HG02623 (cell line): ENCODE data around the gene UROS.

Experiments used
- ATAC-seq: cut with Tn5 transposase; IDR thresholded peaks from one replicate; pipeline ENCODE4 v1.9.1; 2021; ENCODE audit warnings: moderate library complexity; ENCODE audit not compliant: unreplicated experiment

The UROS gene

GRCh38 chr10:125836746-125837145 is 13.7 kb upstream of the UROS start:
- ATAC-seq = no peak

- ATAC-seq = no peak
Observed at GRCh38 chr10:125828311-125828710, 5.3 kb upstream of the UROS start.

DNA sequence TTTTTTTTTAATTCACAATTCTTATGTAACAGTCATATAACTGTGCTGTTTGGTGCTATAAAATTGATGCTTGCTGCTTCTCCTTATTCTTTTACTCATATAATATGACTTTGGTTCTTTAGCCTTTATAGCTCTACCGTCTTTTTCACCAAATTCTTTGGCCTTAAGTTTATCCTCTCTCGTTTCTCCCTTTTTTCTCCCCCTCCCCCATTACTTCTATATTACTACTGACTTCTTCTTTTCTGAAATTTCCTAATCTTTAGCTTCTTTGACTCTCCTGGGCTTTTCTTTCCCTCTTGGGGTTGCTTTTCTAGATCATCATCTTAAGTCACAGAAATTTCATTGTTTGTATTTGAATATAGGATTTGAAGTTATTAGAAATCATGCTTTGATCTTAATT is 4.1 kb upstream of the UROS start:
- ATAC-seq = no peak

GRCh38 chr10:125824736-125825135 is 1.7 kb upstream of the UROS start:
- no peak for ATAC-seq

DNA sequence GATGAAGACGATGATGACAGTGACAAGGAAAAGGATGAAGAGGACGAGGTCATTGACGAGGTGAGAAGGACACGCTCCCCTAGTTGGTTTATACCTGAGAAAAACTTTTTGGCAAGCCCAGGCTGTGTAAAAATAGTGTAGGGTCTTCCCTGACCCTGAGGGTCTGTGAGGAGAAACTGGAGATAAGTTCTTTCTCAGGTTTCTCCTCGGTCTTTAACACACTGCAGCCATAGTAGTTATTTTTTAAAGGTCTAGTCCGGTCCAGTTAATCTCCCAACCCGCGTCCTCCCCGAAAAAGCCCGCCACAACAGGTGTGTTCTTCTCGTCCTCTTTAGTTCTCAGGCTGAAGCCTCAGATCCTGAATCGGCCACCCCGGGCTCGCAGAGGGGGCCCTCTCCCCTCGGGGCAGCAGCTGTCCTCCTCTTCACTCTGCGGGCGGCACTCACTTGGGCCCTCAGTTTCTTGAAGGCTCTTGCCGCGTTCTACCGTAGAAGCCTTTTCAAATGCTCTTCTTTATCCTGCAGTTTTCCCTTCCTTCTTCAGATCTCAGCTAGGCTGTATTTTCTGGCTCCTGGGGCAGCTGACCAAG is 699 bp upstream of the UROS start:
- ATAC-seq = no peak

DNA sequence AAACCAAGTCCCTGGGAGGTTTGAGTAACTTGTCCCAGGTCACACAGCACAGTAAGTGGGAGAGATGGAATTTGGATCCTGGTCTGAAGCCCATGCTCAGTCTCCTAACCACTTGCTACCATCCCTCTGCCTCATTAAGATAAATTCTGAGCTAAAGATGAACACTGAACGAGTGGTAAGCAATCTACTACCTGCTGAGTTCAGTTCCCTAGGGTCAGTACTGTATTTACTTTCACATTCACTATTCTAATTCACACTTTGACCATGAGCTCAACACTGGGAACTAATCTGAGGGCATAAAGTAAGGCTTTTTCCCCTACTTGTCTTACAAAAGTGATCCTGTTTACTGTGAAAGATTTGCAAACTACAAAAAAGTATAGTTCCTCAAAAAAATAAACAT is 2.4 kb downstream of the UROS start:
- ATAC-seq = peak; percentile 46

DNA sequence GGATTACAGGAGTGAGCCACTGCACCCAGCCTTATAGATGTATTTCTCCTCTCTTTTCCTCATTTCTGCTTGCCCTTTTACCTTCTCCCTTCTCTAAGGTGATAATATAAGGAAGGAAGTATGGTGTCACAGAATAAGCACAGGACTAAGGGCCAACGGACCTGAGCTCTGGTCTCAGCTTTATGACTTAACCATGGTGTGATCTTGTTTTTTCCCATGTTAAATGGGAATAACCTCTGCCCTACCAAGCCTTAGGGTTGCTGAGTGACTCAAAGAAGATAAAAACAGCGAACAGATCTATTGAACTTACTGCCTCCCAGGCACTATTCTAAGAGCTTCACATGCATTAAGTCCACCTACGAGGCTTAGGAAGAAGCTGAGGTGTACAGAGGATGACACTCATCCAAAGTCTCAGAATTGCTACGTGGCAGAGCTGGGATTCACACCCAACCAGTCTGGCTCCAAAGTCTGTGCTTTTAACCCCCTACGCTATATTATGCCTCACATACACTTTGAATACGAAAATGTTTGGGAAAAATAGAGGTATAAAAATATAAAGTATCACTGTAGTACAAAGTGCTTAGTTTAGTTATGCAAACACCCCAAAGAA is 5.6 kb downstream of the UROS start:
- no peak for ATAC-seq

- no peak for ATAC-seq
Observed at GRCh38 chr10:125816548-125816947, 6.5 kb downstream of the UROS start.

- ATAC-seq = no peak
Observed at GRCh38 chr10:125815764-125816163, 7.3 kb downstream of the UROS start.

- ATAC-seq = no peak
Observed at GRCh38 chr10:125812128-125812750, 10.8 kb downstream of the UROS start.

DNA sequence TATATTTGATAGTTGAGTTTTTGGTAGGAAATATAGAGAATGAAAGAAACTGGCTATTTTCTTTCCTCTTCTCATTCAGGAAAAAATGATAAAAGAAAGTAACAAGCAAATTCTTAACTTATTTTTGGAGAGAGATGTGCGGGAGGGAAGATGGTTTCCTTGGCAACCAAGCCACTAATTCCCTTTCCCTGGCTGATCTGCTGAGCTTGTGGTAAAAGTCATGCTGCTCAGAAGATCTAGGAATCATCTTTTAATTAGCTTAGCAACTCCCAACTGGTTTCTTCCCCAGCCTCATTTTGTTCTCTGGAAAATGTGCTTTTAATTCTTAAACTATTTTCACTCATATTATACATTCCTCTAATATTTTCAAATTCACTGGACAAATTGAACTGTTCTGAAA is 11.8 kb downstream of the UROS start:
- no peak for ATAC-seq

DNA sequence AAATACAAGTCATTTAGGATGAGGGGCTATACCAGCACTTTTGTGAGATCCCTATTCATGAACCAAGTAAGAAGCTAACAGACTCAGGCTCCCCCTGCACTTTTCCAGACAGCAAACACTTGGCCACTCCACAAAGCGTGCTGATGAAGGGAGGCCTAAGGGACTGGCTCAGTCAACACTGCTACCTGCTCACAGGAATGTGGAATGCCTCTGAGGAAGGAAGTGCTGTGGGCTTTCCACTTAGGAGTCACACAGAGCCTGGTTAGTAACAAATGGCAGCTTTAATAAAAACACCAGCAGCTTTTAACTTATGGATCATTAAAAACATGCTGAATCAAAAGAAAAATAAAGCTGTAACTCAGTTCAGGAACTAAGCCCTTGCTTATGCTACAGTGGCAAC is 15.0 kb downstream of the UROS start:
- no peak for ATAC-seq

- ATAC-seq = no peak
Observed at GRCh38 chr10:125802739-125803138, 20.3 kb downstream of the UROS start.

DNA sequence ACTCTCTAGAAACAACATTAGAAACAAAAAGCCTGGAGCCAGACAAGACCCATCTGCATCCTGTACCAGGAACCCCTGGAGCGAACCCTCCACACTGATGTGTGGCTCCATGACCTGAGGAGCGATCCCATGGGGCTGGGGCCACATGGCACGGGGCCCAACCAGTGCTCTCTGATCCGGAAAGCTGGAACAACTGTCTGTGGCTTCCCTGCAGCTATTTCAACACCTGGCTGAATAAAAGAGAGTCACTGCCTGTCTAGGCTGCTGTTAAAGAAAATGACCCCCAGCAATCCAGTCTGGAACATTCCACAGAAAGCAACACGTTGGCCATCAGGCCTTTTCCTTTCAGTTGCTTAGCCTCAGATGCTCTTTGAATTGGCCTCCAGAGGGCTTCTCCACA is 20.9 kb downstream of the UROS start:
- ATAC-seq = no peak

DNA sequence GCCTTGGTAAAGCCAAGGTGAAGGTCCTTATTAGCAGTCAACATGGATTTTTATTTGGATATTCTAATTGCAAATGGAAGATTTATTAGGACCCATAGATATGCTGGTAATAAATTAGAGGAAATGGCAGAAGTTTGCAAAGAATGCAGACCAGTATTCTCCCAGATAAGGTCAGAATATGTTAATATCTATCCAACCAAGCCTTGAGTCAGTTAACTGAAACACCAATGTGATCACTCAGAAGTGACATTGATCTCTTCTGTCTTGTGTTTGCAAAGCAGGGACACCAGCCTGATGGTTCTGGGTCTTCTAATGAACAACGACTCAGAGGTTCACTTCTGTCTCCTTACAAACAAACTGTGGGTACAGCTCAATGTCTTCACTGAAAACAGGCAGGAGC is 21.5 kb downstream of the UROS start:
- no peak for ATAC-seq

DNA sequence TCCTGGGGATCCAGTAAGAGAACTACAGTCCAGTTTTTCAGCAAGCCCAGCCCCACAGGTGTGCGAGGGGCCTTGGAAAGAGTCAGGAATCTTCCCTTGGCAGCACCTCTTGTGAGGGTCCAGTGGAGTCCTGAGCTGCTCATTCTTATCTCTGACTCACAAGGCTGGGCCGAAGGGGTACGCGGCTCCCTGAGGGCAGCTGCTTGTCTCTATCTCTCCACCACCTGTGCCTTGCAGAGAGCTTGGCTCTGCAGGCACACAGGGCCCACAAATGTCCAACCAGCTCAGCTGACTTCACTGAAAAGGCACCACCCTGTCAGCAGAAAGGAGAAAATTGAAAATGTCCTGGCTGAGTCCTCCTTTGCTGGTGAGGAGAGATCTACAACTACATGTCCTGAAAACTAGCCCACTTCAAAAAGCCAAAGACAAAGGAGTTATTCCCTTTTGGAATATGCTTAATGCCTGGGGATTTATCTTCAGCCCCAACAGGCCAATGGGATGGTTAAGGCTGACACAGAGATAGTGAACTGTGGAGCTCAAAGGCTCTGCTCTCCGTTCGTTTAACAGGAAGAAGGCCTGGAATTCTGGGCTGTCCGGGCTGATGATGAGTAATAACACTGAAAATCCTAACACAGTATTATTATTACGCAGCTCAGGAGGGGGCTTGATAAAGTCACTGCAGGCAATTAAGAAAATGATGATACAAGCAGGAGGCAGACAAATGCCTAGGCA is 23.4 kb downstream of the UROS start:
- no peak for ATAC-seq

GRCh38 chr10:125797994-125798662 is 24.9 kb downstream of the UROS start:
- ATAC-seq = no peak

DNA sequence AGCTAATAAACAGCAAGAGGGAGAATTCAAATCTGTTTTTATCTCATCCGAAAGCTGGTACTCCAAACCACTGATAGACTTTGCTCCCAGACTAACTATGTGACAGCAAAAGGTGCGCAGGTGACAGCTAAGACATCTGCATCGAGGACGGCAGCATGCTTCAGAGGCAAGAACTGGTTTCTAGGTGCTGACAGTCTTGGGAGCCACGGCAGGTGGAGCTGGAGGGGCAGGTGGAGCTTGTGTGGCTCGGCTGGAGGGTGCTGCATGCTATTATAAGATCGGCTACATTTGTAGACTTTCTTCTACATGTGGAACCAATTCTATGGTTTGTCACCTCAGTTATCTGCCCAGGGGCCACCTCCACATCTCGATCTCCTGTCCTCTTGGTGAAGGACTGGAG is 25.6 kb downstream of the UROS start:
- no peak for ATAC-seq

GRCh38 chr10:125795637-125796190 is 27.3 kb downstream of the UROS start:
- ATAC-seq = no peak

GRCh38 chr10:125795128-125795527 is 27.9 kb downstream of the UROS start:
- no peak for ATAC-seq
